GM10248 (cell line): ENCODE data around the gene GPI.

Experiments
- CTCF ChIA-PET: fragments of 300-600 bp; sonication (Branson Sonifier 250); formaldehyde crosslinking; extraction: SDS; loops from one replicate; lab custom pipeline; 2021; ENCODE audit warnings: antibody characterized with exemption; lab: Yijun Ruan, JAX
- POLR2A ChIA-PET: fragments of 350-650 bp; sonication (Branson Sonifier 250); formaldehyde crosslinking; extraction: SDS; loops from one replicate; lab custom pipeline; 2020; ENCODE audit warnings: antibody characterized with exemption; lab: Yijun Ruan, JAX
- DNase-seq: peaks from one replicate; pipeline ENCODE4 v3.0.0; 2012; ENCODE audit errors: extremely low spot score
- TF ChIP-seq, protein P1 (sequence below): IDR thresholded peaks from 2 replicates; pipeline ENCODE4 v1.5.1; 2012; ENCODE audit warnings: mild to moderate bottlenecking, low read depth; ENCODE audit errors: extremely low read depth, missing control alignments, control extremely low read depth

Gene GPI

DNA sequence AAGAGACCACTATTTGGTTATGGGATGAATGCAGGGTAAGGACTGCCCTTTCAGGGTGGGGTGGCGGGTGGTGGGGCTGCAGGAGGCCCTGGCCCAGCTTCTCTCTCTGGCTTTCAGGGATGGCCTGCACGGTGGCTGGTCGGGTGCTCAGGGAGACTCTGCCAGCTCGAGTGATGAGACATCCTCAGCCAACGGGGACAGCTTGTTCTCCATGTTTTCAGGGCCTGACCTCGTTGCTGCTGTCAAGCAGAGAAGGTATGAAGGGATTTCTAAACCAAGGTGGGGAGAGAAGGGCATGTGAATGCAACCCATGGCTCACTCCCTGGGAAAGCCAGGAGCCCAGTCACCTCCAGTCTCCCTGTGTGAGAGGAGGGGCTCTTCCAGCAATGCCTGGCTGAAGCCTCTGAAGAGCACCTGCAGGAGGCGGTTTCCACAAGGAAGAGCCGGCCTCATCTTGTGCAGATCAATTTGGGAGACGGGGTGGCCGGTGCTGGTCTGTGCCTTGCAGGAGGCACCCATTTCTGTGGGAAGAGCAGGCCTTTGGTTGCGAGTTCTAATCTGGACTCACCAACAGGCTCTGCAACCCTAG, 16.0 kb upstream of the GPI start:
- TF ChIP-seq, protein P1, sequence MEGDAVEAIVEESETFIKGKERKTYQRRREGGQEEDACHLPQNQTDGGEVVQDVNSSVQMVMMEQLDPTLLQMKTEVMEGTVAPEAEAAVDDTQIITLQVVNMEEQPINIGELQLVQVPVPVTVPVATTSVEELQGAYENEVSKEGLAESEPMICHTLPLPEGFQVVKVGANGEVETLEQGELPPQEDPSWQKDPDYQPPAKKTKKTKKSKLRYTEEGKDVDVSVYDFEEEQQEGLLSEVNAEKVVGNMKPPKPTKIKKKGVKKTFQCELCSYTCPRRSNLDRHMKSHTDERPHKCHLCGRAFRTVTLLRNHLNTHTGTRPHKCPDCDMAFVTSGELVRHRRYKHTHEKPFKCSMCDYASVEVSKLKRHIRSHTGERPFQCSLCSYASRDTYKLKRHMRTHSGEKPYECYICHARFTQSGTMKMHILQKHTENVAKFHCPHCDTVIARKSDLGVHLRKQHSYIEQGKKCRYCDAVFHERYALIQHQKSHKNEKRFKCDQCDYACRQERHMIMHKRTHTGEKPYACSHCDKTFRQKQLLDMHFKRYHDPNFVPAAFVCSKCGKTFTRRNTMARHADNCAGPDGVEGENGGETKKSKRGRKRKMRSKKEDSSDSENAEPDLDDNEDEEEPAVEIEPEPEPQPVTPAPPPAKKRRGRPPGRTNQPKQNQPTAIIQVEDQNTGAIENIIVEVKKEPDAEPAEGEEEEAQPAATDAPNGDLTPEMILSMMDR = no peak
- CTCF ChIA-PET = interaction anchor here (1.1 to 1.7 kb wide), 4 partner anchors 10 to 14 kb away, joined by 3 to 8 read pairs (median 4); no protein-coding TSS in a partner anchor
- no peak for DNase-seq
- POLR2A ChIA-PET = no interaction called here

DNA sequence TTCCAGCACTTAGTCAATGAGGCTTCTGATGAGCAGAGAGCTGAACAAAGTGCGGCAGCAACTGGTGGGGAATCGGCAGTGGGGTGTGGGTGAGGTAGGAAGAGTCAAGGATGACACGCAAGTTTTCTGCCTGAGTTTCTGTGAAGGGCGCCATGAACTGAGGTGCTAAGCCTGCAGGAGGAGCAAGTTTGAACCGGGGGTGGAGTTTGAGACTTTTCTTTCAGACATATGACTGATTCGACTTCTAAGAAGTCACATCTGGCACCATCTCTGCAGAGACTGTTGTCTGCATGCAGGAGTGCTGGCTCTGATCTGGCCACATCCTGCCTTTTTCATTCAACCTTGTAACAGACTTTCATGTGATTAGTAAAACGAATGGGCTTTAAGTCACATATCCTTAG, 14.8 kb upstream of the GPI start:
- TF ChIP-seq, protein P1 = no peak
- POLR2A ChIA-PET = no interaction called here
- no peak for DNase-seq
- CTCF ChIA-PET = interaction anchor here (1.1 kb wide), 2 partner anchors 13 to 15 kb away, joined by 3 to 4 read pairs; no protein-coding TSS in a partner anchor

- CTCF ChIA-PET = interaction anchor here (1.5 to 6.8 kb wide), 2 partner anchors 9 to 50 kb away, joined by 3 to 32 read pairs; no protein-coding TSS in a partner anchor
- POLR2A ChIA-PET = interaction anchor here (0.6 kb wide), 1 partner anchor 94 kb away, joined by 3 read pairs; no protein-coding TSS in a partner anchor
- DNase-seq = no peak
- TF ChIP-seq, protein P1 = no peak
Observed at GRCh38 chr19:34351382-34351826, 13.6 kb upstream of the GPI start.

- ChIA-PET CTCF (interaction anchor here (1.3 to 6.8 kb wide), 3 partner anchors 11 to 17 kb away, joined by 3 to 32 read pairs (median 6); no protein-coding TSS in a partner anchor), POLR2A (no interaction called here)
- TF ChIP-seq, protein P1 = no peak
- DNase-seq = no peak
Observed at GRCh38 chr19:34353546-34353945, 11.4 kb upstream of the GPI start.

- DNase-seq = no peak
- ChIA-PET CTCF (interaction anchor here (5.5 to 6.8 kb wide), 2 partner anchors 9 to 13 kb away, joined by 27 to 32 read pairs; no protein-coding TSS in a partner anchor), POLR2A (no interaction called here)
- TF ChIP-seq, protein P1 = no peak
Observed at GRCh38 chr19:34355201-34355600, 9.8 kb upstream of the GPI start.

DNA sequence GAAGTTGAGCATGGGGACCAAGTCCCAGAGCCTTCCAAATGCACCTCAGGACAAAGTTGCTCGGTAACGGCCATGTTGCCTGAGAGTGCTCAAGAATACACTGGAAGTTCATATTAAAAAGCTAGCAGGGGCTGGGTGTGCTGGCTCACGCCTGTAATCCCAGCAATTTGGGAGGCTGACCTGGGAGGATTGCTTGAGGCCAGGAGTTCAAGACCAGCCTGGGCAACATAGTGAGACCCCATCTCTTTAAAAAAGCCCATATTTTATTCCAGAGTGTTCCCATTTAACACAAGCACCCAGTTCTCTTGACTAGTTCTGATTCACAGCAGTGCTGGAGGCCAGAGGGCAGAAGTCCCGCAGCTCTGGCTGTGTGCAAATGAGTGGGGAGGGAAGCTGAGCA, 8.1 kb upstream of the GPI start:
- ChIA-PET CTCF (interaction anchor here (1.0 to 6.8 kb wide), 4 partner anchors 11 to 74 kb away, joined by 3 to 32 read pairs (median 16); no protein-coding TSS in a partner anchor), POLR2A (no interaction called here)
- no peak for DNase-seq
- TF ChIP-seq, protein P1 = no peak
